Stomach (tissue), 4 donors: ENCODE measurements around the gene IKBKE.

ENCODE experiments used
- POLR2A ChIP-seq, 4 donors: fragments of 450-650 bp; IDR thresholded peaks; one replicate each; pipeline ENCODE4 v1.6.1; 2016; ENCODE audit warnings: antibody characterized with exemption in 4 of 4, control low read depth in 2 of 4, mild to moderate bottlenecking in 1 of 4, moderate library complexity in 1 of 4
- POLR2AphosphoS5 ChIP-seq, 3 donors: sonication (generic); formaldehyde crosslinking; IDR thresholded peaks; one replicate each; pipeline ENCODE4 v1.6.1; 2016; ENCODE audit warnings: antibody characterized with exemption in 3 of 3
- TF ChIP-seq, protein P1 (sequence below), 7 experiments: fragments of 450-650 bp in 4 of 7; fragments of 200-600 bp in 3 of 7; sonication (generic) in 3 of 7; IDR thresholded peaks; one replicate each; pipeline ENCODE4 v1.5.1; 2016 to 2019; ENCODE audit warnings: antibody characterized with exemption in 7 of 7, control low read depth in 2 of 7, mild to moderate bottlenecking in 1 of 7

DNA sequence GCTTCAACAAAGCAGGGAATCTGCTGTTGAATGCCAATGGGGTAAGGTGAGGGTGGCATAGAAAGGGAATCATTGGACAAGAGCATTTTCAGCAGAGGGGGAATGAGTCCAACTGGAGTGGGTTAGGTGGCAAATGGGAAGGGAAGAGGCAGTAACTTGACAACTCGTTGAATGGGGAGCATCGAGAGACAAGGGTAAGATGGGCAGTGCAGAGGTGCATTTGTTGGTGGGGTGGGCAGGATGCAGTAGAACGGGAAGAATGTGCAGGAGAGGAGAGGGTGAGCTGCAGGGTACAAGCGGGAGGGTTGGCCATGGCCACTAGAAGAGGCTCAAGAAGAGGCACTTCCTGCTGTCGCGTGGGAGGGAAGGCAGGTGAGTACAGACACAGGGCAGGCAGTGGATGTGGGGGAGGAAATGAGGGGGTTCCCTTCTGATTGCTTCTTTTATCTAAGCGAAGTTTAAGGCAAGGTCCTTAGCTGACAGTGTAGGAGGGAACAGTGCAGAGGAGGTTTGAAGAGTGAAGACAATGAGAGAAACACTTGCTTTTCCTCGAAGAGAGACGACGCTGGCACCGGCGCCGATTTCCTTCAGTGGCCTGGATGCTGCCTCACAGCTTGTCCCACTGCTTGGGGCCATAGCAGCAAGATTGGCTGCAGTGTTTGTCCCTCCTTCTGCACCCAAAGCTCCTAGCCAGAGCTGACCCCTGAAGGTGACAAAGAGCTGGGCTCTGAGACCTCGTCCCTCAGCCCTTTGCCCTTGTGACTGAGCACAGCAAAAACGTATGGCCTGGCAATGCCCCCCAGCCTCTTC is 3.2 kb upstream of the IKBKE start:
- TF ChIP-seq POLR2A (IDR thresholded peaks at IDR 0.05) (no peak), POLR2AphosphoS5 (IDR thresholded peaks at IDR 0.05) (no peak)
- TF ChIP-seq, protein P1, sequence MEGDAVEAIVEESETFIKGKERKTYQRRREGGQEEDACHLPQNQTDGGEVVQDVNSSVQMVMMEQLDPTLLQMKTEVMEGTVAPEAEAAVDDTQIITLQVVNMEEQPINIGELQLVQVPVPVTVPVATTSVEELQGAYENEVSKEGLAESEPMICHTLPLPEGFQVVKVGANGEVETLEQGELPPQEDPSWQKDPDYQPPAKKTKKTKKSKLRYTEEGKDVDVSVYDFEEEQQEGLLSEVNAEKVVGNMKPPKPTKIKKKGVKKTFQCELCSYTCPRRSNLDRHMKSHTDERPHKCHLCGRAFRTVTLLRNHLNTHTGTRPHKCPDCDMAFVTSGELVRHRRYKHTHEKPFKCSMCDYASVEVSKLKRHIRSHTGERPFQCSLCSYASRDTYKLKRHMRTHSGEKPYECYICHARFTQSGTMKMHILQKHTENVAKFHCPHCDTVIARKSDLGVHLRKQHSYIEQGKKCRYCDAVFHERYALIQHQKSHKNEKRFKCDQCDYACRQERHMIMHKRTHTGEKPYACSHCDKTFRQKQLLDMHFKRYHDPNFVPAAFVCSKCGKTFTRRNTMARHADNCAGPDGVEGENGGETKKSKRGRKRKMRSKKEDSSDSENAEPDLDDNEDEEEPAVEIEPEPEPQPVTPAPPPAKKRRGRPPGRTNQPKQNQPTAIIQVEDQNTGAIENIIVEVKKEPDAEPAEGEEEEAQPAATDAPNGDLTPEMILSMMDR (IDR thresholded peaks at IDR 0.05): no peak
